Vagina (tissue), 2 donors: ENCODE measurements around the gene HS3ST3B1.

ENCODE experiments used
- CTCF ChIP-seq, 3 experiments: fragments of 450-650 bp in 2 of 3; fragments of 200-600 bp in 1 of 3; sonication (generic) in 1 of 3; IDR thresholded peaks; one replicate each; pipeline ENCODE4 v1.5.1; 2017 to 2019; ENCODE audit warnings: antibody characterized with exemption in 3 of 3, mild to moderate bottlenecking in 2 of 3, moderate library complexity in 2 of 3
- POLR2AphosphoS5 ChIP-seq, 2 donors: sonication (generic); formaldehyde crosslinking; IDR thresholded peaks; one replicate each; pipeline ENCODE4 v1.9.0; 2017; ENCODE audit warnings: antibody characterized with exemption in 2 of 2, mild to moderate bottlenecking in 2 of 2, low read depth in 1 of 2; ENCODE audit not compliant: insufficient read depth in 1 of 2

GRCh38 chr17:14311981-14312380 lies 11.1 kb downstream of the HS3ST3B1 start:
- TF ChIP-seq CTCF (IDR thresholded peaks at IDR 0.05): no peak
- TF ChIP-seq POLR2AphosphoS5 (IDR thresholded peaks at IDR 0.05; ENCODE audit: insufficient read depth in 1 of 2, low read depth in 1 of 2): no peak
